Stimulated activated CD4-positive, alpha-beta T cell treated with anti-CD3 and anti-CD28 coated beads, TNF-alpha, amount 100 ng/mL, for 48 hours (primary cell): ENCODE measurements around the gene CLCNKA.
"Not testable (repeated sequence)": the region's sequence is repeated elsewhere in the genome, so short reads cannot be mapped to it uniquely, and the experiment has no call there.

Experiments used
- DNase-seq, 3 donors: peaks; one replicate each; pipeline ENCODE4 v3.0.0-alpha.2; 2020; ENCODE audit warnings: low read depth in 3 of 3

Gene CLCNKA

GRCh38 chr1:15997637-15998280 lies 24.1 kb upstream of the CLCNKA start:
- DNase-seq: no peak

GRCh38 chr1:15998929-15999328 lies 22.9 kb upstream of the CLCNKA start:
- no peak for DNase-seq

GRCh38 chr1:16001274-16001673 lies 20.6 kb upstream of the CLCNKA start:
- DNase-seq: not testable (repeated sequence)

- no peak for DNase-seq
Observed at GRCh38 chr1:16005597-16005996, 16.2 kb upstream of the CLCNKA start.

GRCh38 chr1:16006010-16006409 lies 15.8 kb upstream of the CLCNKA start:
- DNase-seq: no peak

GRCh38 chr1:16006552-16007485 lies 15.0 kb upstream of the CLCNKA start:
- DNase-seq: no peak

- DNase-seq: no peak
Observed at GRCh38 chr1:16007671-16008341, 14.0 kb upstream of the CLCNKA start.

- peak; percentile 54 to 66 (median 62) for DNase-seq
Observed at GRCh38 chr1:16009030-16009460, 12.8 kb upstream of the CLCNKA start.

- DNase-seq: no peak
Observed at GRCh38 chr1:16009678-16010077, 12.2 kb upstream of the CLCNKA start.

GRCh38 chr1:16010837-16011236 lies 11.0 kb upstream of the CLCNKA start:
- no peak for DNase-seq

GRCh38 chr1:16011936-16012589 lies 9.8 kb upstream of the CLCNKA start:
- no peak for DNase-seq

- peak in 1 of 3 donors; percentile 34 for DNase-seq
Observed at GRCh38 chr1:16012590-16013219, 9.1 kb upstream of the CLCNKA start.

GRCh38 chr1:16013220-16013907 lies 8.5 kb upstream of the CLCNKA start:
- DNase-seq: peak in 2 of 3 donors; percentile 30 to 41

- no peak for DNase-seq
Observed at GRCh38 chr1:16013908-16014258, 8.0 kb upstream of the CLCNKA start.

GRCh38 chr1:16014509-16015482 lies 7.0 kb upstream of the CLCNKA start:
- DNase-seq: no peak

GRCh38 chr1:16015491-16015890 lies 6.3 kb upstream of the CLCNKA start:
- no peak for DNase-seq

- no peak for DNase-seq
Observed at GRCh38 chr1:16015960-16016901, 5.6 kb upstream of the CLCNKA start.

- DNase-seq: no peak
Observed at GRCh38 chr1:16017076-16017460, 4.8 kb upstream of the CLCNKA start.
